NCI-H1092 (cell line): Measurements from ENCODE around the gene ZNF17.
A peak's percentile ranks its signal among the peaks of the same experiment; 100 is the strongest.

ENCODE experiments used
- DNase-seq: peaks from one replicate; lab custom pipeline; 2025; lab: John Stamatoyannopoulos, UW

ZNF17 gene

GRCh38 chr19:57434386-57435061, 23.6 kb downstream of the ZNF17 start:
- DNase-seq: peak; percentile 15

- DNase-seq: peak; percentile 95
These were observed 24.4 kb downstream of the ZNF17 start, which contains the start of gene ZNF749 for GRCh38 chr19:57435062-57435978. Gene ZNF749 (plus strand): TSS chr19:57435325. CDS start chr19:57435579, 254 bp downstream.

GRCh38 chr19:57436417-57436816, 25.5 kb downstream of the ZNF17 start:
- no peak for DNase-seq

- no peak for DNase-seq
These were observed 27.0 kb downstream of the ZNF17 start for GRCh38 chr19:57437931-57438330.

GRCh38 chr19:57438925-57439324, 28.0 kb downstream of the ZNF17 start:
- no peak for DNase-seq

GRCh38 chr19:57441979-57442752, 31.2 kb downstream of the ZNF17 start:
- DNase-seq: no peak

- DNase-seq: no peak
These were observed 32.2 kb downstream of the ZNF17 start for GRCh38 chr19:57443121-57443696.

GRCh38 chr19:57452307-57452706, 41.3 kb downstream of the ZNF17 start:
- DNase-seq: no peak

GRCh38 chr19:57465680-57466381, 54.9 kb downstream of the ZNF17 start:
- DNase-seq: no peak

- no peak for DNase-seq
These were observed 55.5 kb downstream of the ZNF17 start for GRCh38 chr19:57466489-57466888.
